Measurements from ENCODE around the gene CAPN7. TPM values are rescaled to one million over a fixed set of nuclear protein-coding genes. Genes with fewer than 3 reads are reported as not detected.

Gene CAPN7
- total RNA-seq, 2 experiments from 2014 or later: 22.2 to 27.5 TPM

GRCh38 chr3:15218689-15219088 is 12.6 kb downstream of the CAPN7 start:
- Mint-ChIP-seq H3K27me3 (no peaks in the 10 kb centered on the region), H3K4me3 (no peak overlapping the region), H3K27ac (no peak overlapping the region), H3K9me3 (no peaks in the 10 kb centered on the region), H3K4me1 (ENCODE audit: low read depth) (peaks cover 10% of the 10 kb centered on the region), H3K36me3 (ENCODE audit: low read depth) (peaks cover 50% of the 10 kb centered on the region)
- intact Hi-C loops (cut with micrococcal nuclease): no loop called here
- POLR2A ChIA-PET: interaction anchor here (2.3 kb wide), 1 partner anchor 13 kb away, joined by 6 read pairs; the partner anchor contains the start of gene CAPN7
- no peak for TF ChIP-seq CTCF (IDR thresholded peaks at IDR 0.05)
- DNase-seq (no peak), ATAC-seq (no peak)
- CTCF ChIA-PET: interaction anchor here (1.3 to 1.8 kb wide), 2 partner anchors 10 to 186 kb away, joined by 3 to 5 read pairs; no protein-coding TSS in a partner anchor

GRCh38 chr3:15220056-15220455 is 14.0 kb downstream of the CAPN7 start:
- ATAC-seq: no peak
- Mint-ChIP-seq H3K36me3 (ENCODE audit: low read depth) (peaks cover 45% of the 10 kb centered on the region), H3K9me3 (no peaks in the 10 kb centered on the region), H3K27me3 (no peaks in the 10 kb centered on the region), H3K27ac (no peak overlapping the region), H3K4me3 (no peak overlapping the region), H3K4me1 (ENCODE audit: low read depth) (peaks cover 10% of the 10 kb centered on the region)
- no peak for TF ChIP-seq CTCF (IDR thresholded peaks at IDR 0.05)
- ChIA-PET POLR2A (interaction anchor here (0.7 kb wide), 1 partner anchor 117 kb away, joined by 3 read pairs; no protein-coding TSS in a partner anchor), CTCF (interaction anchor here (1.2 to 1.8 kb wide), 3 partner anchors 18 to 185 kb away, joined by 3 to 6 read pairs (median 5); no protein-coding TSS in a partner anchor)
- DNase-seq: no peak
- intact Hi-C loops (cut with micrococcal nuclease): no loop called here

- ChIA-PET POLR2A (interaction anchor here (0.6 kb wide), 1 partner anchor 33 kb away, joined by 3 read pairs; no protein-coding TSS in a partner anchor), CTCF (interaction anchor here (0.6 to 2.2 kb wide), 4 partner anchors 11 to 20 kb away, joined by 3 to 6 read pairs (median 4); partner anchors contain the start of gene CAPN7)
- no peak overlapping the region for H3K4me3 Mint-ChIP-seq
- H3K36me3 Mint-ChIP-seq (ENCODE audit: low read depth): peaks cover 40% of the 10 kb centered on the region
- no peaks in the 10 kb centered on the region for H3K27me3 Mint-ChIP-seq
- ATAC-seq (no peak), DNase-seq (no peak)
- peaks cover 9% of the 10 kb centered on the region for H3K4me1 Mint-ChIP-seq (ENCODE audit: low read depth)
- no peaks in the 10 kb centered on the region for H3K9me3 Mint-ChIP-seq
- TF ChIP-seq CTCF (IDR thresholded peaks at IDR 0.05): no peak
- H3K27ac Mint-ChIP-seq: no peak overlapping the region
- intact Hi-C loops (cut with micrococcal nuclease): no loop called here
Observed at GRCh38 chr3:15220661-15221060, 14.6 kb downstream of the CAPN7 start.

- intact Hi-C loops (cut with micrococcal nuclease): no loop called here
- Mint-ChIP-seq H3K27ac (no peak overlapping the region), H3K9me3 (no peaks in the 10 kb centered on the region), H3K4me1 (ENCODE audit: low read depth) (peaks cover 4% of the 10 kb centered on the region), H3K4me3 (no peak overlapping the region), H3K27me3 (no peaks in the 10 kb centered on the region), H3K36me3 (ENCODE audit: low read depth) (peaks cover 35% of the 10 kb centered on the region)
- no peak for ATAC-seq
- DNase-seq: no peak
- ChIA-PET CTCF (interaction anchor here (0.8 to 2.2 kb wide), 5 partner anchors 12 to 184 kb away, joined by 3 to 11 read pairs (median 4); partner anchors contain the start of gene CAPN7), POLR2A (interaction anchor here (1.4 kb wide), 1 partner anchor 16 kb away, joined by 4 read pairs; the partner anchor contains the start of gene CAPN7)
- no peak for TF ChIP-seq CTCF (IDR thresholded peaks at IDR 0.05)
Observed at GRCh38 chr3:15221574-15222217, 15.7 kb downstream of the CAPN7 start.

Data from activated CD8-positive, alpha-beta T cell treated with anti-CD3 and anti-CD28 coated beads for 36 hours (primary cell).